Measurements from ENCODE around the gene IDUA. TPM values are rescaled to one million over a fixed set of nuclear protein-coding genes. Genes with fewer than 3 reads are reported as not detected.

IDUA gene
- total RNA-seq, 1 experiment from 2014 or later: 10.1 TPM

DNA sequence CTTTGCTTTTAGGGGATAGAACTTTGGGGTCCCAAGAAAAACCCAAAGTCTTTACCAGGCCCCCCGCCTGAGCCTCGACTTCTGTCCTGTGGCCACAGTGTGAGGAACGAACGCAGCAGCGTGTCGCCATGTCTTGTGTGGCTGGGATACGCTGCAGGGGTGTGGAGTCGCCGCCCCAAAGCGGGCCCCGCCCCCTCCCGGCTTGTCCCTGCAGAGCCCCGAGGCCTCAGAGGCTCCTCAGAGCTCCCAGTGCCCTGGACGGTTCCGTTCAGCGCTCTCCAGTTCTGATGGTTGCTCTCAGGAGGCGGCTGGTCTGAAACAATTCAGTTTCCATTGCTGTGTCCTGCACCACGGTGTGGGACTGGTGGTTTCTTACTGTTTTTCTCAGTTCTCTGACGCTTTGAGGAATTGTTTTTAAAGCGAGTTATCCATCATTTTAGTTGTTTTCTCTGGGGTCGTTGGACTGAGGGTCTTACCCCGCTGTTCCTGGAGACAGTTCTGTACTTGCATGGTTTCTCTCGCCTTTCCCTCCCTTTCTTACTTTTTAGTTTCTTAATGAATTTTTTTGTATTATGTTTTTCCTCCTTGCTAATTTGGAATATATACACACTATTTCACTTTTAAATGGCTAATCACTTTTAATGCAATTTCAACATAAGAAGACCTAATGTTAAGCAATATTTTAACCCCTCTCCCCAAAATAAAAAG is 1.6 kb upstream of the IDUA start:
- H4K20me1 ChIP-seq (ENCODE audit: low read length): no peaks in the 10 kb centered on the region
- intact Hi-C loops (cut with micrococcal nuclease): no loop called here
- H3K9me3 ChIP-seq (ENCODE audit: low read length): no peaks in the 10 kb centered on the region
- peak overlapping the region; percentile 94 for H3K4me2 ChIP-seq (ENCODE audit: low read length)
- peak; percentile 64 for DNase-seq
- peak overlapping the region; percentile 93 for H2AFZ ChIP-seq (ENCODE audit: low read length)
- ATAC-seq: peak; percentile 65
- H3K9me2 ChIP-seq (replicated peaks; ENCODE audit: low read length): no peaks in the 10 kb centered on the region
- peak overlapping the region; percentile 67 for H3K4me3 ChIP-seq (ENCODE audit: low read length)
- ChIA-PET POLR2A (ENCODE audit: unreplicated experiment) (no interaction called here), CTCF (no interaction called here)
- H3K27ac ChIP-seq (ENCODE audit: low read length): no peak overlapping the region
- H3K9ac ChIP-seq (ENCODE audit: low read length): peak overlapping the region; percentile 29
- no peaks in the 10 kb centered on the region for H3F3A ChIP-seq (ENCODE audit: low read length, unreplicated experiment)
- TF ChIP-seq, protein P1, sequence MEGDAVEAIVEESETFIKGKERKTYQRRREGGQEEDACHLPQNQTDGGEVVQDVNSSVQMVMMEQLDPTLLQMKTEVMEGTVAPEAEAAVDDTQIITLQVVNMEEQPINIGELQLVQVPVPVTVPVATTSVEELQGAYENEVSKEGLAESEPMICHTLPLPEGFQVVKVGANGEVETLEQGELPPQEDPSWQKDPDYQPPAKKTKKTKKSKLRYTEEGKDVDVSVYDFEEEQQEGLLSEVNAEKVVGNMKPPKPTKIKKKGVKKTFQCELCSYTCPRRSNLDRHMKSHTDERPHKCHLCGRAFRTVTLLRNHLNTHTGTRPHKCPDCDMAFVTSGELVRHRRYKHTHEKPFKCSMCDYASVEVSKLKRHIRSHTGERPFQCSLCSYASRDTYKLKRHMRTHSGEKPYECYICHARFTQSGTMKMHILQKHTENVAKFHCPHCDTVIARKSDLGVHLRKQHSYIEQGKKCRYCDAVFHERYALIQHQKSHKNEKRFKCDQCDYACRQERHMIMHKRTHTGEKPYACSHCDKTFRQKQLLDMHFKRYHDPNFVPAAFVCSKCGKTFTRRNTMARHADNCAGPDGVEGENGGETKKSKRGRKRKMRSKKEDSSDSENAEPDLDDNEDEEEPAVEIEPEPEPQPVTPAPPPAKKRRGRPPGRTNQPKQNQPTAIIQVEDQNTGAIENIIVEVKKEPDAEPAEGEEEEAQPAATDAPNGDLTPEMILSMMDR (conservative IDR thresholded peaks at IDR 0.05; ENCODE audit: low read depth, low read length): no peak
- no peak for TF ChIP-seq EZH2phosphoT487 (IDR thresholded peaks at IDR 0.05; ENCODE audit: borderline replicate concordance, low read length)
- TF ChIP-seq EZH2 (IDR thresholded peaks at IDR 0.05; ENCODE audit: low read length, unreplicated experiment): no peak
- H3K79me2 ChIP-seq (ENCODE audit: low read length): peaks cover 5% of the 10 kb centered on the region; the same call in 1 of the 2 replicates
- H3K36me3 ChIP-seq (ENCODE audit: low read depth, low read length): no peaks in the 10 kb centered on the region
- H3K4me1 ChIP-seq (ENCODE audit: insufficient read depth, low read length): peaks cover 22% of the 10 kb centered on the region; the same call in 1 of the 2 replicates
- no peaks in the 10 kb centered on the region for H3K27me3 ChIP-seq (ENCODE audit: low read length)
- BruUV-seq (replicated peaks): no TSS peak

DNA sequence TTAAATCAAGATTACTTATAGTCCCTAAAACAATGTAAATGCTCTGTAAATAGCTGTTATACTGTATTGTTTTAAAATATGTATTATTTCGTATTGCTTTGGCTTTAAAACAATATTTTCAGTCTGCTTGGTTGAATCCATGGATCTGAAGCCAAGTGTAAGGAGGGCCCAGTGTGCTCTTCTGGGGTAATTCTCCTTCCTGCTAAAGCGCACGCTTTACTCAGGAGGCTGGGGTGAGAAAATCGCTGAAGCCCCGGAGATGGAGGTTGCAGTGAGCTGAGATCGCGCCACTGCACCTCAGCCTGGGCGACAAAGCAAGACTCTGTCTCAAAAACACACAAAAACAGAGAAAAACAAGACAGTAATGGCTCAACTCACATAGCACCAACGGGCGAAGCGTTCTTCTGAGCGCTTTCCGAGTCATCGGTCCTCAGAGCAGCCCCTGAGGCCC is 391 bp upstream of the IDUA start:
- peak overlapping the region; percentile 94 for H3K4me2 ChIP-seq (ENCODE audit: low read length)
- no peak overlapping the region for H3K27ac ChIP-seq (ENCODE audit: low read length)
- no peak for DNase-seq
- peak overlapping the region; percentile 66 for H3K9ac ChIP-seq (ENCODE audit: low read length)
- H2AFZ ChIP-seq (ENCODE audit: low read length): peak overlapping the region; percentile 86
- no peak for ATAC-seq
- H3K9me2 ChIP-seq (replicated peaks; ENCODE audit: low read length): no peaks in the 10 kb centered on the region
- no peaks in the 10 kb centered on the region for H3F3A ChIP-seq (ENCODE audit: low read length, unreplicated experiment)
- H4K20me1 ChIP-seq (ENCODE audit: low read length): no peaks in the 10 kb centered on the region
- H3K9me3 ChIP-seq (ENCODE audit: low read length): no peaks in the 10 kb centered on the region
- peaks cover 5% of the 10 kb centered on the region; the same call in 1 of the 2 replicates for H3K79me2 ChIP-seq (ENCODE audit: low read length)
- H3K27me3 ChIP-seq (ENCODE audit: low read length): no peaks in the 10 kb centered on the region
- peaks cover 22% of the 10 kb centered on the region; the same call in 1 of the 2 replicates for H3K4me1 ChIP-seq (ENCODE audit: insufficient read depth, low read length)
- no peaks in the 10 kb centered on the region for H3K36me3 ChIP-seq (ENCODE audit: low read depth, low read length)
- peak overlapping the region; percentile 78 for H3K4me3 ChIP-seq (ENCODE audit: low read length)
- intact Hi-C loops (cut with micrococcal nuclease): no loop called here
- POLR2A ChIA-PET (ENCODE audit: unreplicated experiment): interaction anchor here (0.6 kb wide), 1 partner anchor 14 kb away, joined by 5 read pairs; no protein-coding TSS in a partner anchor
- TF ChIP-seq, protein P1 (conservative IDR thresholded peaks at IDR 0.05; ENCODE audit: low read depth, low read length): no peak
- TF ChIP-seq EZH2phosphoT487 (IDR thresholded peaks at IDR 0.05; ENCODE audit: borderline replicate concordance, low read length) (no peak), EZH2 (IDR thresholded peaks at IDR 0.05; ENCODE audit: low read length, unreplicated experiment) (no peak)
- CTCF ChIA-PET: interaction anchor here (0.6 to 0.7 kb wide), 2 partner anchors 54 to 198 kb away, joined by 3 to 5 read pairs; partner anchors contain the start of genes GAK and TMEM175
- BruUV-seq (replicated peaks): TSS peak; percentile 67
